Hypothalamus (tissue), 51 donors: ENCODE results near the gene G6PC3.
"Not testable (repeated sequence)": the region's sequence is repeated elsewhere in the genome, so short reads cannot be mapped to it uniquely, and the experiment has no call there.

Experiments
- DNase-seq, 51 donors: peaks; one replicate each; lab custom pipeline; 2025; lab: John Stamatoyannopoulos, UW

Gene G6PC3

DNA sequence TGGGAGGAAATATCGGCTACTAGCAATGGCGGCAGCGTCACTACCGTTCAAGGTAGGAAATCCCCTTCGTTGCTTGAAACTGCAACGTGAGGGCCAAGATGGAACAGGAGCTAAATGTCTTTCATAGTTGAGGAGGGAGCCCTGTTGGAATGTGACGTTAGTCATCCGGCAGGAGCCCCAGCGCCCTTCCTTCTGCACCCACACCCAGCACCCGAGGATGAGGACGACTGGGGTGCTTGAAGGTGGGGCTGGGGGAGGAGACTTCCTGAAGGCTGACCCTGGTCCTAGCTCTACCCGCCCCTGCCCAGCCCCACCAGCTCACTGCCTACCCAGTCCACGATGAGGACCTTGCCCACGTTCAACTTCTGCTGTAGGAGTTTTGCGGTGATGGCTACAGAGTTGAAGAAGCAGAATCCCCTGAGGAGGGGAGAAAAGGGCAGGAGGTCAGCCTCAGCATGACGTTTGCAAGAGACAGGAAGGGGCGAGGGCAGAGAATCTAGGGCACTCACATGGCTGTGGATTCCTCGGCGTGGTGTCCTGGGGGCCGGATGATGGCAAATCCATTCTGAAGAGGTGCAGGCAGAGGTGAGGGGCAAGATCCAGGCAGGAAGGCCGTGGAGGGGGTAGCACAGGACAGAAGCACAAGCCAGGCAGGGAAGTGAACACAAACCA is 11.9 kb downstream of the G6PC3 start:
- DNase-seq = no peak

DNA sequence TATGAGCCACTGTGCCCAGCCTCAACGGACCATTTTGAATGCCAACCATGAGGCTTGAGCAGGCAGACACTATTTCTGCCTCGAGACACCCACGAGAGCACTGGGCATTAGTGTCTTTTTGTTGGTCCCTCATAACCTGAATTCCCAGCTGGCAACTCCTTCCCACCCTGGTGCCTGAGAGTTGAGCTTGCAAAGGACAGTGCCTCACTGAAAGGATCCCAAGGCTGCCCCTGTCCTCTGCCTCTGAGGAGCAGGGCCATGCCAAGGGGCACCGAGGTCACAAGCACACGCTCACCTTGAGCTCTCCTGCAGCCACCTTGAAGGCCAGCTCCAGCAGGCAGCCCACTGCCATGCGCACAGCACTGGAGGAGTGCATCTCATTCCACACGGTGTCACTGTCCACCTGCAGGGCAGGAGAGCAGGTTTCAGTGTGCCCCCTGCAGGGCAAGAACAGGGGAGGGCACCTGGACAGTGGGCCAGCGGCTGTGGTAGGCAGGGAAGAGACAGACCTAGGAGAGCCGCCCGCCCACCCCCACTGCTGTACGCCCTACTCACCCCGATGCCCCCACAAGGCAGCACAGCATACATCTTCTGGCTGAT is 12.8 kb downstream of the G6PC3 start:
- DNase-seq = no peak

DNA sequence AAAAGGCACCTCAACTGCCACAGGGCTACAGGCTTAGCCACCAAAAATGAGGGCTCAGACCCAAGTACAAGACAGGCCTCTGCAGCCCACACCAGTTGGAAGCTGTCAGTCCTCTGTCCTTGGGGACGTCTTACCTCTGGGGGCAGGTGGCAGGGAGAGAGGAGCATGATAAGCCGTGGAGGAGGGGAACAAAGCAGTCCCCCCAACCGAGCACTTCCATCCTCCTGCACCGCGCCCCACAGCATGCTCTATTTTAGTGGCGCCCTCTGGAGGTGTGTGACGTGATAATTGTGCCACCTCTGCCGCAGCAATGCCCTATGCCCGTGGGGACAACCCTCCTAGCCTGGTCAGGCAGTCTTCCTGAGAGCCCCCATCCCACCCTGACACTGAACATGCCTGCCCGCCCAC is 13.6 kb downstream of the G6PC3 start:
- no peak for DNase-seq

DNA sequence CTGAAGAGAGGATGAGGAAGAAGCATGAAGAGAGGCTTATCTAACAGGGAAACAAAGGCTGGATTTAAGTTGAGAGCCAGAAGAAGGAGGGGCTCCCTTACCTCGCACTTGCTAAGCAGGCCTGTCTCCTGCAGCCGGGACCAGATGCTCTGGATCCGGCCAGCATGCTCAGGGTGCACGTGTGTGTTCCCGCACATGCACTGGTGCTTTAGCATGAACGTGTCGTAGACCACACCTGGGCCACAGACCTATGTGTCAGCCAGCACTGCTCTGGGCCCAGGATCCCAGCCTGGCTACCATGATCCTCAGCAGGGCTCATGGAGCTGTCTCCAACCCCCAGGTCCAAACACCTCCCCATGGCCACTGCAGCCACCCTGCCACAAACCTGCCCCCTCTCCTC is 14.4 kb downstream of the G6PC3 start:
- no peak for DNase-seq

DNA sequence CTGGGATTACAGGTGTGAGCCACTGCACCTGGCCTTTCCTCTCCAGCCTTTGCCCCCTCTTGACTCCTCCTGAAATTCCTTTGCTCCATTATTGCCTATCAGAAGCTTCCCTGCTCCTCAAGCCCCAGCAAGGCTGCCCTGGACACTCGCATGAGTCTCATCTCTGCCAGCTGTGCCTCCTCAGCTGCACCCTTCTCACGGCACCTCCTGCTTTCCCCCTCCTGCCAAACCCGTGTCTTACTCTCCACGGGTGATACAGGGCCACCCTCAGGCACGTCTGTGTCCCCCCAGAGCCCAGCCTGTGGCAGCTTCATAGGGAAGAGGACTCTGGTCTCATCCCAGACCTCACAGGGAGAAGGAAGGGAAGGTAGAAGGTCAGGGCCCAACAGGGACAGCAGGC is 15.4 kb downstream of the G6PC3 start:
- no peak for DNase-seq

DNA sequence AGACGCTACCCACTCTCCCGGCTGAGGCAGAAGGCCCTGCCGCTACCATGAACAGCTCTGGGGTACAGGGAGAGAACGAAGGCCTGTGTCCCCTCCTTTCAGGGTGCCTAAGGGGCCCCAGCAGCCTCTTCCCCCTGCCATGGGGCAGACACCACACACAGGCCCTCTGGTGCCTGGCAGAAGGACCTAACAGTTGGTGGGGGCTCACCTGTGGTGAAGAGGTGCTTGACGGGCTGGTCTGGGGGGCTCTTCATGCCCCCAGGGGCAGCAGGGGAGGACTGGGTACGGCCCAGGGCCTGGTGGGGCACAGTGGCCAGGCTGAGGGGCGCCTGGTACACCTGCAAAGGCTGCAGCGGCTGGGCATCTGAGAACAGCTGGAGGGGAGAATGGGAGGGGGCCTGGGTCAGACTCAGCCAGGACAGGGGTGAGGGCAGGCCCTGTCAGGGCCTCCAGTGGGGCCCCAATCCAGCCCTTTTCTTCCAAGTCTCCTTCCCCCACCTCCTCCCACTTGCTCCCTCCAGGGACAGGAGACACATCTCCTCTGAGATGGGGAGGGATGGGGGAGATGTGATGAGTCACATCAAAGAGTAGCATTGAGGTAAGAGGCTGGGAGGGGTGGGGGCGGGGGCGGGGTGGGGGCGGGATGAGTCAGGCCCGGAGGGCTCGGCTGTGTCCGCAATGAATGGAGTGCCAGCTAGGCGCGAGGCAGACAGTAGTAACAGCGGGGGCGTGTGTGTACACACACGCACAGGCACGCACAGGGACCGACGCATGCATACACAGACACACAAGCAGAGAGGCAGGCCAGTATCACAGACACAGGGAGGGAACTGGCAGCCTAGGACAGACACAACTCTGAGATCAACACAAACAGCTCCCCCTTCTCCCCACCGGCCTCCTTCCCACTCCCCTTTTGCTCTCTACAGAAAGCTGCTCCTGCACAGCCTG is 16.1 kb downstream of the G6PC3 start:
- DNase-seq = peak in 22 of 51 donors; percentile 3 to 85 (median 36)

DNA sequence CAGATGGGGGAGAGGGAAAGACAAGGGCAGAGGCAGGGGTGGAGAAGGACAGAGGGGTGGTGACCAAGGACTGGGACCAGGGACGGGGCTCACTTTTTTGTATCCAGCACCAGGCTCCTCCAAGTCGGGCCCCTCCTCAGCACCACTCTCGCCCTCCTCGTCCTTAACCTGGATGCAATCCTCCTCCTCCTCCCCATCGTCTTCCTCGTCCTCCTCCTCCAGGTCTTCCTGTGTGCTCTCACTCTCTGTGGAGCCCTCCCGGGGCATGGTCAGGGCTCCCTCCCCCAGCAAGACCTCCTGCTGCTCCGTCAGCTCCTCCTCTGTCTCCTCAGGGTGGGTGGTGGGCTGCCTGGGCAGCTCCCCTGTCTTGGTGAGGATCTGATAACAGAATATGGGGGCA is 16.8 kb downstream of the G6PC3 start:
- no peak for DNase-seq

DNA sequence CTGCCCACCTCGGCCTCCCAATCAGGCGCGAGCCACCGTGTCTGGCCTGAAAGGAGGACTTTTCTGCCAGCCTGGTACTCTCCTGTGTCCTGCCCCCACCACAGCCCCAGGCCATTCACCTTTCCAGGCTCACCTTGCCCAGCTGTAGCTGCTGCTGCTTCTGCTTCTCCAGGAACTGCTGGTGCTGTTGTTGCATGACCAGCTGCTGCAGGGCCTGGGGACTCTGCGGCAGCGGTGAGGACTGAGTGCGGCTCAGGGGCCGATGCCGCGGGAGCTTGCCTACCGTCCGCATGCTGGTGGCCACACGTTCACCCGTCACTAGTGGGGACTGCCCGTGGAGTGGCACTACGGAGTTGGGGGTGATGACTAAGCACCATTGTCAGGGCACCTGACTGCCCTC is 17.7 kb downstream of the G6PC3 start:
- DNase-seq = no peak

DNA sequence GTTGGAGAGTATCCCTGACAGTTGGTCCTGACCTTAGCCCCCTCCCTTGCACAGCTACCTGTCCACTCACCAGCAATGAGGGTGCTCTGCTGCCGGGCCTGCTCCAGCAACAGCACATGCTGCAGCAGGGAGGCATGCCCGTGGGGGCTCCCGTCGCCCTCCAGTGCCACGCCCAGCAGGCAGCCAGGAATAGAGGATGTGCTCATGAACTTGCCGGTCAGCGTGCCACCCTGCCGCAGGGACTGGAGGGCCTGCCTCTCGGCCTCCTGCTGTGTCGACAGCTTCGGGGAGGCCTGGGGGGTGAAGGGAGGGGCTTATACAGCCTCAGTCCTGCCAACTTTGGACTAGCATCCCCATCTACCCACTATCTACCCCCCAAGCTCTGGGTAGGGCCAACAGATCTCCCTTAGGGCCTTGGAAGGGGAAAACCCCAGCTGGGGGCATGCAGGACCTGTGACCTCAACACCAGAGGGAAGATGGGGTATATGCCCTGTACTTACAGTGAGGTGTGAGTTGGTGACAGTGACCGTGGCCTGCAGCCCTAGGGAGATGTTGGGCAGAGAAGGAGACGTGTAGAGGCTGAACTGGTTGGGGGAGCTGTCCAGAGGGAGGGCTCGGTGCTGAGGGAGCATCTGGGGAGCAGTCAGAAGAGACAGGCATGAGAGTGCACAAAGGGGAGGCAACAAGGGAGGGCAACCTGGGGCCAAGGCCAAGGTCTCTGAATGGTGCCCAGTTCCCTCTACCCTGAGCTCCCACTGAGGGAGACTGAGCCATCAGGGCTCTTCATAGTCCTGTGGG is 20.9 kb downstream of the G6PC3 start:
- DNase-seq = no peak

DNA sequence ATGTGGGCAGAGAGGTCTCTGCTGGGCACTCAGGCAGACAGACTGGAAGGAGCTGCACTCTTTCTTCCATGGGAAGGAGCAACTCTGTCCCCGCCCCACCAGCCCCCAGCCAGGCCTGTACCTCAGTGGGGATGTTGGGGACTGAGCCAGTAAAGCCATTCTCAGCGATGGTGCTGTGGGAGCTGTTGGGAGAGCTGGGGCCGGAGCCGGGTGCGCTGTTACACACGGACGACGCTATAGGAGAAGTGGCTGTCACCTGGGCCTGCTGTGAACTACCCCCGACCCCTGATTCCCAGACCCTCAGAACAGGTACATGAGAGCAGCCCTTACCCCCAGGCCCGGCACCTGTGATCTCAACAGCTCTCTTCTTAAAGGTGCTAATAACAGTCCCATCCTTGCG is 21.5 kb downstream of the G6PC3 start:
- DNase-seq = no peak

DNA sequence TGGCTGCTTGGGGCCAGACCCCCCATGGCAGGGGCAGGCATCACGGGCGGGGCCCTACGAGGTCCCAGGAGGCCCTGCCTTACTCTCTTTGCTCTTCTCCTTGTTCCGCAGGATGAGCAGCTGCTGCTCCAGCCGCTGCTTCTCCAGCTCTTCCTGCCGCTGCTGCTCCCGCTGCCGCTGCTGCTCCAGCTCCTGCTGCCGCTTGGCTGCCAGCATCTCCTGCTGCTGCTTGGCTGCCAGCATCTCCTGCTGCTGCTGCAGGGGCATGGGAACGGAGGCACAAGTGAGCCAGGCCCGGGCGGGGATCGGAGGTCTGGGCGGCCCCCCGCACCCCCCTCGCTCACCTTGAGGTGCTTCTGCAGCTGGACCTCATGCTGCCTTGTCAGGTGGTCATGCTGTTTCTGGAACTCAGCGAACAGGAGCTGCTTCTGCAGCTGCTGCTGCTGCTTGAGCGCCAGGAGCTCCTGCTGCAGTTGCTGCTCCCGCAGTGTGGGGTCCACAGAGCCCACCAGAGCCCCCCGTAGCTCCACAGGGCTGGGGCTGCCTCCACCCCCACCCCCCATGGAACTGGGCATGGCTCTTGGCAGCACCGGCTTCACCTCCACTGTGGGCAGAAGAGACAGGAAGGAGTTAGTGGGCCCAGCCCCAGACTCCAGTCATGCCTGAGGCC is 22.8 kb downstream of the G6PC3 start:
- DNase-seq = no peak

DNA sequence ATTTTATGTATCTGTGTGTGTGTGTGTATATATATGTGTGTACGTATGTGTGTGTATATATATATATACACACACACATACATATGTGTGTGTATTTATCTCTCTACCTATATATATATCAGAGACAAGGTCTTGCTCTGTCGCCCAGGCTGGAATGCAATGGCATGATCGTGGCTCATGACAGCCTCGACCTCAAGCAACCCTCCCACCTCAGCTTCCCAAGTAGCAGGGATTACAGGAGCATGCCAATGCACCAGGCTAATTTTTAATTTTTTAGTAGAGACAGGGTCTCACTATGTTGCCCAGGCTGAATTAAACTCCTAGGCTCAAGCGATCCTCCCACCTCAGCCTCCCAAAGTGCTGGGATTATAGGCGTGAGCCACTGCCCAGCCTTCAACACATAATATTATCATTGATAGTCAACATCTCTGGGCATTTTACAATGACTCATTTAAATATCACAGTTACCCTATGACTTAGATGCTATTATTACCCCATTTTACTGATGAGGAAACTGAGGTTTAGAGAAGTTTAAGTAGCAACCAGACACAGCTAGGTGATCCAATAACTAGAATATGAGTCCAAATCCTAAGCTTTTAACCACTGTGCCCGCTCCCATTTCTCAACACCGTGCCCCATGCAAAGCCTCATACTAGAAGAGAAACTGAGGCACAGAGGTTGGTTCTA is 24.3 kb downstream of the G6PC3 start:
- no peak for DNase-seq

DNA sequence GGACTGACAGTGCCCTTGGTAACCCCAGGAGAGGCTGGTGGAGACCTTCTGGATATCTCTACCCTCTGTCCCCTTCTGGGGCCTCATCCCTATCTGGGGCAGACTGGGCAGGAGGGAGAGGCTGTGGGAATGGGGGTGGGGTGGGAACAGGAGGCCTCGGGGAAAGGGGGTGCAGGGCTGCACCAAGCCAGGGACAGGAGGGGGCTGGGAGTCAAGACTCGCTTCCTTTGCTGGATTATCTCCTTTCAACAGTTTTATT is 24.8 kb downstream of the G6PC3 start:
- no peak for DNase-seq

DNA sequence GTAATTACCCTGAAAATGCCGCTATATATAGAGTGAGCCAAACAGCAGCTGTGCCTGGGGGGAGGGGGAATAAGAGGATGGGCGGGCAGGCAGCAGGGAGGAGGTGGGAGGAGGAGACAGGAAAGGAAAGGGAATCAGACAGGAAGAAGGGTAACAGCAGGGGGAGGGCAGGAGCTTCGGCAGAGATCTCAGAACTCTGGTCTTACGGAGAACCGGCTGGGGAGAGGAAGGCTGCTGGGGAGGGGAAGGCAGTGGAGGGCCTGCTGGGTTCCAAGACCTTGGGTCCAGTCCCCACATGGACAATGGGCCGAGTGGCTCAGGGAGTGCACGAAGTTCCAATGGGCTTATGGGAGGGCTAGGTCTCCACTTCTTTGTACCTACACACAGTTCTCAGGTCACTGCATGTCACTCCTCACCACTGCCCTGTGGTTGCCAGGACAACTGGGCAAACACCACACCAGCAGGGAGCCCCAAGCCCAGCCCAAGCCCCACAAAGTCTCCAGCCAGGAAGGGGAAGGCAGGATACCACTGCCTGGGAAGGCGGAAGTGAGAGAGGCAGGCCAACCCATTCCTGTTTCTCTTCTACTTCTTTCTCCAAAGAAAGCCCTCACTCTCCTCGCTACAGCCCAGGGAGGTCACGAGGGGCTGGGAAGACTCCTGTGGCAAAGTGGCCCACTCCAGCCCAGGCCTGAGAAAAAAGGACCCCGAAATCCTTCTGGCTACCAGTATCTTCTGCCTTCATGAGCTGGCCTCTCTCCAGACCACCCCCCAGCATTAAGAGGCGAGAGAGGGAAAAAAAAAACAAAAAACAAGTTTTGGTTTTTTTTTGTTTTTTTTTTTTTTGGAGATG is 25.3 kb downstream of the G6PC3 start:
- DNase-seq = peak in 35 of 51 donors; percentile 15 to 80 (median 57)

DNA sequence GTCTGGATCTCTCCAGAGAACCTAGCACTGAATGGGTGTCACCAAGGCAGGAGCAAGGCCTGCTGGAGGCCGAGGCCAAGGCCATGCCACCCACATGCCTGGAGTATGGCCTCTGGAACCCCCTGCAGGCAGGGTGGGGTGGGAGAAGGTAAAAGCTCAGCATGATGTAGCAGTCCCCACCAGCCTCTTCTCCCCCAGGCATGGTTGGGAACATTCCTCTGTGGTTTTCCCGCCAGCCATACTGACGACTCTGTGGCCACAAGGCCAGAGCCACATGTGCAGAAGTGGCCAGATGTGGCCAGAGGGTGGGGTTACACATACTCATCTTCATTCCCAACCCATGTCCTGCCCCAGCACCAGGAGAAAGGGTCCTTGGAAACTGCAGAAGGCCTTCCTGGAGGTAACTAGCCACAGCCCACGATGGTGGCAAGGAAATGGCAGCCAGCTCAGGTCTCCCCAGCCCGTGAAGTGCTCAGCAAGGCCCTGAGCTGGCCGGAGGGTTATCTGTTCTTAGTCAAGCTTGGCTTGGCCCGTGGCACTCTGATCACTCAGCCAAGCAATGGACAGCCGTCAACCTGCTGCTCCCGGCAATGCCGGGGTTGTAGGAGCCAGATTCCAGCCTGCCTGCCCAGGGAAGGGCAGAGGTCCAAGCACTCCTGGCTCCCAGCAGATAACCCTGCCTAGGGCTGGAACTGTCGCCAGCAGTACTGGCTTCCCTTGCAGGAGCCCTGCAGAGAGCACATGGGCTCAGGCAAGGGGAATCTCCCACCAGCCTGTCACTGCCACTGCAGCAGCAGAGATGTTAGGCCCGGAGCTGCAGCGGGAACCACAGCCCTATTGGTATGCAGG is 26.8 kb downstream of the G6PC3 start:
- peak in 12 of 51 donors; percentile 19 to 62 (median 34) for DNase-seq

DNA sequence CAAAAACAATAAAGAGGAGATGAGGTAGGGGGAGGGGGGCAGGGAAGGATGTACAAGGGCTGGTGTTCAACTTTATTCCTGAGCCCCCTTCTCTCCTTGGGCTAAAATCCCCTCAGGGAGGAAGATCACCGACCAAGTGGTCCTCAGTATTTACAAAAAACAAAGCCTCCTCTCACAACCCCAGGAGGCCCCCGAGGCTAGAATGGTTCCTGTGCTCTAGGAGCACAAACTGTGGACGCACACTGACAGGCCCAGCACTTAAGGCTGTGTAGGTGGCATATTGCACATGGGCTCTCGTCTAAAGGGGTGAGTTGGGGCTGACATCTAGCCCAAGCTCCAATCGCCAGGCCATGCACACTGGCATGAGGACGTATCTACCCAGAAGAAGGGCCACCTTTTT is 31.3 kb downstream of the G6PC3 start:
- DNase-seq = not testable (repeated sequence)

DNA sequence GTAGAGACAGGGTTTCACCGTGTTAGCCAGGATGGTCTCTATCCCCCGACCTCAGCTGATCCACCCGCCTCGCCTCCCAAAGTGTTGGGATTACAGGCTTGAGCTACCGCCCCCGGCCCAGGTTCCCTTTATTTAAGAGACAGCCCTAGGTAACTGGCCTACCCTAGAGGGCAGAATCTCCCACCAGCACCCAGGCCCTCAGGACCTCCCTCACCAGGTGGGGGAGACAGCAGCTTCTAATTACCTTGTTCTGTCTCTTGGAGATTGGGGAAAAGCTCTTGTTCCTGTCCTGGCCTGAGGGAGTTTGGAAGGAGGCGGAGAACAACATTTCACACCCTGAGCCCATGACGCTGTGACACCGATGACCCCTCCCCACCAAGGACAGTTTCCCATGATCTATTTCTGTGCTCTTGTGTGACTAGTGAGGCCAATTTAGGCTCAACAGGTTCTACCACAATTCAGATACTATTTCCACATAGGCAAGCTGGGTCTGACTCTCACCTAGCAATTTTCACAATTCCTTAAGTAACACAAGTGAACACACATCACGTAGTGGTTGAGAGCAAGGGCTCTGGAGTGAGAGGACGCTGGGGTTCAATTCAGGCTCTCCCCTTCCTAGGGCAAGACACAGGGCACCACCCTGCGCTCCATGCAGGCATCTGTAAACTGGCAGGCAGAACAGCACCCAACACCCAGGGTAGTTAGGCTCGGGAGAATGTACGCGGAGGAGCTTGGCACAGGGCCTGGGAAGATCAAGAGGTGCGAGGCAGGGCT is 32.5 kb downstream of the G6PC3 start:
- DNase-seq = no peak
